GM12891 (cell line): ENCODE results near the gene PHF8.
A peak's percentile ranks its signal among the peaks of the same experiment; 100 is the strongest.

ENCODE experiments used
- DNase-seq: peaks from one replicate; pipeline ENCODE4 v3.0.0; 2011; ENCODE audit warnings: low spot score; ENCODE audit not compliant: insufficient read length
- FAIRE-seq: peaks from 2 replicates; lab custom pipeline; 2011; peaks lifted over from hg19 to GRCh38; lab: Jason Lieb, UNC
- PAX5 ChIP-seq: IDR thresholded peaks from 2 replicates; pipeline ENCODE4 v1.6.1; 2011; ENCODE audit warnings: low read length, moderate library complexity, mild to moderate bottlenecking; ENCODE audit not compliant: insufficient read depth, severe bottlenecking
- POLR2A ChIP-seq: IDR thresholded peaks from 2 replicates; pipeline ENCODE4 v1.6.1; 2011; ENCODE audit warnings: low read depth, low read length, control low read depth
- POLR2AphosphoS5 ChIP-seq: IDR thresholded peaks from 2 replicates; pipeline ENCODE4 v1.6.1; 2011; ENCODE audit warnings: low read depth, low read length, control low read depth
- POU2F2 ChIP-seq: IDR thresholded peaks from 2 replicates; pipeline ENCODE4 v1.6.1; 2011; ENCODE audit warnings: low read depth, mild to moderate bottlenecking, control low read depth, low read length, moderate library complexity
- SPI1 ChIP-seq: IDR thresholded peaks from 2 replicates; pipeline ENCODE4 v1.6.1; 2011; ENCODE audit warnings: low read depth, low read length, control low read depth
- TAF1 ChIP-seq: IDR thresholded peaks from 2 replicates; pipeline ENCODE4 v1.6.1; 2011; ENCODE audit warnings: low read depth, low read length, control low read depth

PHF8 gene

GRCh38 chrX:54030329-54030728, 13.9 kb downstream of the PHF8 start:
- DNase-seq = no peak
- FAIRE-seq = no peak
- no peak for TF ChIP-seq POLR2AphosphoS5
- TF ChIP-seq PAX5 = no peak
- TF ChIP-seq POU2F2 = no peak
- TF ChIP-seq SPI1 = no peak
- TF ChIP-seq TAF1 = no peak
- no peak for TF ChIP-seq POLR2A

GRCh38 chrX:54029529-54030143, 14.6 kb downstream of the PHF8 start:
- FAIRE-seq (no peak), DNase-seq (no peak)
- TF ChIP-seq PAX5 (no peak), TAF1 (no peak), POLR2AphosphoS5 (no peak), POU2F2 (no peak), SPI1 (no peak), POLR2A (no peak)

DNA sequence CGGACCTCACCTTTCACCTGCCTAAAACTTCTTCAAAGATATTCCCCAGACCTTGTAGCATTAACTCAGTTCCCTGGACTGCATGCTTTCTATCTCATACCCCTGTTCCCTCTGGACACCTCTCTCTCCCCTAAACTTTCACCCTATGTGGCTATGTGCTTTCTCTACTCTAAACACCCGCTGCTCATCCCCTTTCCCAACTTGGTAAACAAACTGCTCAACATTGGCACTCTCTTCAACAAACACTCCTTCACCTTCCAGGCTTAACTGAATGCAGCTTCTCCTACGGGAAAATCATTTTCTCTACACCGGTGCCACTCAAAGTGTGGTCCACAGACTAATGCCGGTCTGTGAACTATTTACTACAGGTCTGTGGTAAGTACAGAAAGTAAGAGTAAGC, 19.9 kb downstream of the PHF8 start:
- TF ChIP-seq POU2F2 (no peak), POLR2A (no peak), TAF1 (no peak), SPI1 (no peak), POLR2AphosphoS5 (no peak), PAX5 (no peak)
- FAIRE-seq = no peak
- no peak for DNase-seq

DNA sequence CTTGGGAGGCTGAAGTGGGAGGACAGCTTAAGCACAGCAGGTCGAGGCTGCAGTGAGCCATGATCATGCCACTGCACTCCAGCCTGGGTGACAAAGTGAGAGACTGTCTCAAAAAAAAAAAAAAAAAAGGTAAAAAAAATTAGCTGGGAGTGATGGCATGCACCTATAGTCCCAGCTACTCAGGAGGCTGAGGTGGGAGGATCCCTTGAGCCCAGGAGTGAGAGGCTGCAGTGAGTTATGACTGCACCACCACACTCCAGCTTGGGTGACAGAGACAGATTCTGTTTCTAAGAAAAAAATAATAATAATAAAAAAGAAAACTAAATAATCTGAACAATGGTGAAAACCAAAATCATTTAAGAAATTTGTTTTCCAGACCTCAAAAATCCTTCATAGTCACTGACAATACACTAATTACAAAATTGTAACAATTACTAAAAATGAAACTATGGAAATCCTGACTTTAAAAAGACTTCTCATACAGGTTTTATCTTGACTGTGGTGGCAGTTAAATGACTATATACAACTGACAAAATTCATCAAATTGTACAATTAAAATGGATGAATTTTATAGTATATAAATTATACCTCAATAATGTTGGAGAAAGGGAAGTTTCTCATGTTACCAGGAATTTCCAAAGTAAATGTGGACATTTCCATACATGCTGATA, 31.3 kb downstream of the PHF8 start:
- TF ChIP-seq POU2F2 (no peak), POLR2A (no peak), TAF1 (no peak), POLR2AphosphoS5 (no peak), SPI1 (no peak), PAX5 (no peak)
- DNase-seq (no peak), FAIRE-seq (no peak)

- DNase-seq (no peak), FAIRE-seq (no peak)
- TF ChIP-seq POU2F2 (no peak), TAF1 (no peak), PAX5 (no peak), SPI1 (peak; percentile 43)
Measured at GRCh38 chrX:54007682-54008081, 36.6 kb downstream of the PHF8 start.

DNA sequence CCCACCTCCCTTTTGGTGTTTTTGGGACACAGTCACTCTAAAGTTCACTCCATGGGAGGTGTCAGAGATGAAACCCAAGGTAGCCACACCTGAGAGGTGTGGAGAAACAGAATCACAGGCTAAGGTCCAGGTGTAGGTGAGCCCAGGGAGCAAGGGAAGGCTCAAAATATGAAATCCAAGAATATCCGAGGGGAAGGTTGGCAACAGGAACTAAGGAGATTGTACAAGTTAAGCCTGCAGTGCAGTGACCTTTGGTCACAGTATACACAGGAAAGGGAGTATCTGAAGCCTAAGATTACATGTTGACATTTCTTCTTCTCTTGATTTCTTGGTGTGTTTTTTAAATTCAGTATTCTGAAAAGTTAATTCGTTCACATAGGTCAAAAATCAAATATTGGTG, 46.5 kb downstream of the PHF8 start:
- no peak for TF ChIP-seq POLR2A
- no peak for TF ChIP-seq POU2F2
- TF ChIP-seq POLR2AphosphoS5 = no peak
- no peak for TF ChIP-seq TAF1
- no peak for TF ChIP-seq SPI1
- TF ChIP-seq PAX5 = no peak
- no peak for FAIRE-seq
- no peak for DNase-seq

GRCh38 chrX:53992589-53992988, 51.7 kb downstream of the PHF8 start:
- FAIRE-seq (no peak), DNase-seq (no peak)
- TF ChIP-seq POU2F2 (no peak), PAX5 (no peak), POLR2A (no peak), SPI1 (no peak), POLR2AphosphoS5 (no peak), TAF1 (no peak)

DNA sequence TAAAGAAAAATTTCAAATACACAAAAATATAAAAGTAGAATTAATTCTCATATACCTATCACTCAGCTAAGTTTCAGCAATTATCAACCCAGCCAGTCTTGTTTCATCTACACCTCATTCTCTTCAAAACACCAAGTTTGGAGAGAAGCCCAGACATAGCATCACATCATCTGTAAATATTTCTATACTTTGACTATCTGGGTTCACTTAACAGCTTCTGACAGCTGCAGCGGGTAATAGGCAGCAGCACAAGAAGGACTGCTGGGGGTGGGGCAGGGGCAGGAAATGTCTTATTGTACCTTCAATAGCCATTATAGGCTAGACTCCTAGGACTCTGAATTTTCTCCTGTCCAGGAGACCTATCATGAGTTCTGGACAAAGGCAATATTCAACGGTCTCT, 54.1 kb downstream of the PHF8 start:
- TF ChIP-seq POU2F2 (no peak), POLR2A (no peak), TAF1 (no peak), PAX5 (no peak), POLR2AphosphoS5 (no peak), SPI1 (no peak)
- FAIRE-seq = no peak
- DNase-seq = no peak

DNA sequence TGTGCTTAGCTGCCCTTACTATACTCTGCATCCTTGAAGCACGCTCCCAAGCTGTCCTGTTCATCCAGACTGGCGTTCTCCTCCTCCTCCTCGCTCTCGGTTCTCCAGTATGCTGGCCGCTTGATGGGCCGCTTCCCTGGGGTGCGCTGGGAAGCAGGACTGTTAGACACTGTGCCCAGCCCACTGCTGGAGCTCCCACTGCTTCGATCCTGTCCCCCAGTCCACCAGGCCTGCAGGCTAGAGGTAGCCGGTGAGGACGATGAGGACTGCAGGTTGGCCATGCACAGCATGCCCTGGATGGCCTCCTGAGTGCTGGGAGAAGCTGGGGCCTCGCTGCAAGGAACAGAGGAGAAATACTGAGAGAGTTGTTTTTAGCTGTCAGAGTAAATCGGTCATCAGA, 59.4 kb downstream of the PHF8 start:
- DNase-seq = no peak
- no peak for TF ChIP-seq POU2F2
- TF ChIP-seq SPI1 = no peak
- TF ChIP-seq PAX5 = no peak
- TF ChIP-seq POLR2A = no peak
- no peak for TF ChIP-seq POLR2AphosphoS5
- no peak for TF ChIP-seq TAF1
- FAIRE-seq = no peak

DNA sequence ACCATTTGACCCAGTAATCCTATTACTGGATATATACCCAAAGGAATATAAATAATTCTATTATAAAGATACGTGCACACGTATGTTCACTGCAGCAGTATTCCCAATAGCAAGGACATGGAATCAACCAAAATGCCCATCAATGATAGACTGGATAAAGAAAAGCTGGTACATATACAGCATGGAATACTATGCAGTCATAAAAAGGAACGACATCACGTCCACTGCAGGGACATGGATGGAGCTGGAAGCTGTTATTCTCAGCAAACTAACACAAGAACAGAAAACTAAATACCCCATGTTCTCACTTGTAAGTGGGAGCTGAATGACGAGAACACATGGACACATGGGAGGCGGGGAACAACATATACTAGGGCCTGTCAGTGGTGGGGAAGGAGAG, 69.7 kb downstream of the PHF8 start:
- no peak for FAIRE-seq
- TF ChIP-seq PAX5 (no peak), POLR2A (no peak), SPI1 (no peak), TAF1 (no peak), POLR2AphosphoS5 (no peak), POU2F2 (no peak)
- DNase-seq = no peak

- DNase-seq = no peak
- no peak for FAIRE-seq
- TF ChIP-seq POLR2A = no peak
- TF ChIP-seq POU2F2 = no peak
- no peak for TF ChIP-seq POLR2AphosphoS5
- no peak for TF ChIP-seq SPI1
- TF ChIP-seq TAF1 = no peak
- TF ChIP-seq PAX5 = no peak
Measured at GRCh38 chrX:53969540-53969939, 74.7 kb downstream of the PHF8 start.
